ENCODE data around the gene TSPAN9. TPM values are rescaled to one million over a fixed set of nuclear protein-coding genes. Genes with fewer than 3 reads are reported as not detected.

Gene TSPAN9
- total and polyA plus RNA-seq, 2 experiments from 2014 or later, result 6.0 to 31.5 TPM

- TF ChIP-seq REST (IDR thresholded peaks at IDR 0.05; ENCODE audit: unreplicated experiment) (no peak), JUNB (IDR thresholded peaks at IDR 0.05; ENCODE audit: unreplicated experiment) (no peak), ETS1 (IDR thresholded peaks at IDR 0.05) (no peak), ZNF331 (CRISPR knock-in tag; IDR thresholded peaks at IDR 0.05; ENCODE audit: low read depth) (no peak)
These were observed 205.1 kb downstream of the TSPAN9 start (continued) for GRCh38 chr12:3282384-3282670.

- Histone ChIP-seq H3F3A (replicated peaks; ENCODE audit: low read depth) (no peaks in the 10 kb centered on the region), H2AFZ (no peak overlapping the region), H3K4me3 (no peak overlapping the region), H3K4me1 (ENCODE audit: insufficient read depth) (peaks cover 14% of the 10 kb centered on the region; the same call in 1 of the 2 replicates), H4K20me1 (replicated peaks; ENCODE audit: insufficient read depth) (no peaks in the 10 kb centered on the region), H3K4me2 (no peak overlapping the region), H3K27me3 (ENCODE audit: insufficient read depth) (no peaks in the 10 kb centered on the region), H3K9me2 (ENCODE audit: insufficient read depth) (no peaks in the 10 kb centered on the region), H3K79me2 (replicated peaks; ENCODE audit: insufficient read depth) (no peaks in the 10 kb centered on the region), H3K36me3 (ENCODE audit: insufficient read depth) (no peaks in the 10 kb centered on the region), H3K27ac (ENCODE audit: low read depth) (no peak overlapping the region)
- H3K27me3 Mint-ChIP-seq (ENCODE audit: insufficient read depth, low read depth, poor library complexity), result peaks cover 11% of the 10 kb centered on the region
- no peak overlapping the region for H3K4me3 Mint-ChIP-seq
- no peak overlapping the region for H3K27ac Mint-ChIP-seq
- no peaks in the 10 kb centered on the region for H3K36me3 Mint-ChIP-seq (ENCODE audit: low read depth)
- no peaks in the 10 kb centered on the region for H3K9me3 Mint-ChIP-seq
- ATAC-seq (peak; percentile 38), DNase-seq (ENCODE audit: low spot score) (peak; percentile 39)
- TF ChIP-seq ZNF462 (CRISPR knock-in tag; IDR thresholded peaks at IDR 0.05), result no peak
- TF ChIP-seq EZH2phosphoT487 (IDR thresholded peaks at IDR 0.05; ENCODE audit: unreplicated experiment), result no peak
- H3K4me1 Mint-ChIP-seq, result peaks cover 34% of the 10 kb centered on the region
These were observed 206.0 kb downstream of the TSPAN9 start for GRCh38 chr12:3283137-3283680.
